Naive thymus-derived CD4-positive, alpha-beta T cell (primary cell): ENCODE data around the gene PEX11A. TPM values are rescaled to one million over a fixed set of nuclear protein-coding genes. Genes with fewer than 3 reads are reported as not detected.

ENCODE experiments used
- ATAC-seq: fragments of 150-1000 bp; cut with Tn5 transposase; 2 replicates; pipeline ENCODE4 v1.10.0; 2021; ENCODE audit warnings: mild to moderate bottlenecking, moderate library complexity
- CTCF ChIA-PET: fragments of 350-600 bp; sonication (Branson Sonifier 250); formaldehyde crosslinking; loops from one replicate; lab custom pipeline; 2021; ENCODE audit warnings: antibody characterized with exemption; lab: Charles Lee
- POLR2A ChIA-PET: fragments of 350-600 bp; sonication (Branson Sonifier 250); formaldehyde crosslinking; loops from one replicate; lab custom pipeline; 2021; ENCODE audit warnings: antibody characterized with exemption, inconsistent platforms; lab: Charles Lee
- DNase-seq, 9 donors: peaks; one replicate each; pipeline versions ENCODE4 v3.0.0 to v3.0.0-alpha.2; 2020 to 2022; ENCODE audit warnings: mixed read lengths in 1 of 9
- H3K27ac ChIP-seq: one replicate; pipeline ENCODE4 v1.7.0; 2013; ENCODE audit warnings: mild to moderate bottlenecking, low read depth, low read length, moderate library complexity
- H3K27me3 ChIP-seq, 2 donors: one replicate each; pipeline ENCODE4 v1.7.0; 2013; ENCODE audit warnings: low read length in 2 of 2, mild to moderate bottlenecking in 2 of 2, moderate library complexity in 2 of 2; ENCODE audit not compliant: control insufficient read depth in 2 of 2, insufficient read depth in 2 of 2
- H3K36me3 ChIP-seq, 3 experiments: 1 replicate in 2 of 3; 2 replicates in 1 of 3; pipeline ENCODE4 v1.7.0; 2013; ENCODE audit warnings: low read length in 3 of 3, mild to moderate bottlenecking in 3 of 3, moderate library complexity in 1 of 3; ENCODE audit not compliant: insufficient read depth in 3 of 3, control insufficient read depth in 2 of 3
- H3K4me1 ChIP-seq, 2 donors: one replicate each; pipeline ENCODE4 v1.7.0; 2013; ENCODE audit warnings: low read length in 2 of 2, mild to moderate bottlenecking in 2 of 2, moderate library complexity in 1 of 2; ENCODE audit not compliant: control insufficient read depth in 2 of 2, insufficient read depth in 2 of 2
- H3K4me3 ChIP-seq: 2 replicates; pipeline ENCODE4 v1.7.0; 2013; ENCODE audit warnings: mild to moderate bottlenecking, low read length
- H3K9me3 ChIP-seq, 3 experiments: 1 replicate in 2 of 3; 2 replicates in 1 of 3; pipeline ENCODE4 v1.7.0; 2013; ENCODE audit warnings: low read length in 3 of 3; ENCODE audit not compliant: control insufficient read depth in 2 of 3
- H3K27ac Mint-ChIP-seq, 9 donors: one replicate each; pipeline ENCODE4 v1.8.0; 2020 to 2022; ENCODE audit warnings: mixed read lengths in 9 of 9, mild to moderate bottlenecking in 8 of 9, moderate library complexity in 5 of 9, inconsistent platforms in 2 of 9
- H3K27me3 Mint-ChIP-seq, 5 donors: one replicate each; pipeline ENCODE4 v1.8.0; 2021 to 2022; ENCODE audit warnings: mixed read lengths in 5 of 5, mild to moderate bottlenecking in 1 of 5
- H3K36me3 Mint-ChIP-seq, 5 donors: one replicate each; pipeline ENCODE4 v1.8.0; 2020 to 2022; ENCODE audit warnings: mixed read lengths in 5 of 5, mild to moderate bottlenecking in 3 of 5, inconsistent platforms in 1 of 5
- H3K4me1 Mint-ChIP-seq, 7 donors: one replicate each; pipeline ENCODE4 v1.8.0; 2020 to 2022; ENCODE audit warnings: mixed read lengths in 7 of 7, mild to moderate bottlenecking in 3 of 7, inconsistent platforms in 1 of 7
- H3K4me3 Mint-ChIP-seq, 10 donors: one replicate each; pipeline ENCODE4 v1.8.0; 2020 to 2022; ENCODE audit warnings: mild to moderate bottlenecking in 10 of 10, mixed read lengths in 10 of 10, moderate library complexity in 6 of 10, inconsistent platforms in 2 of 10
- H3K9me3 Mint-ChIP-seq, 11 donors: one replicate each; pipeline ENCODE4 v1.8.0; 2020 to 2022; ENCODE audit warnings: mixed read lengths in 11 of 11, mild to moderate bottlenecking in 4 of 11, inconsistent platforms in 1 of 11, moderate library complexity in 1 of 11
- intact Hi-C, 2 donors: fragments of 100-400 bp; cut with micrococcal nuclease; formaldehyde crosslinking; loops; one replicate each; pipeline ENCODE4 v1.15.1; 2023
- polyA plus RNA-seq, 2 donors: library from polyadenylated mRNA; unstranded; fragments of 300-500 nt; fragmentation: Illumina TruSeq; gene quantifications; one replicate each; pipeline ENCODE4 v1.2.3, GENCODE V29; 2021
- total RNA-seq, 6 experiments: library from RNA in 5 of 6; stranded (reverse) in 5 of 6; gene quantifications; 1 replicate in 5 of 6; 2 replicates in 1 of 6; pipeline ENCODE4 v1.2.3 and lab custom pipeline; 2021 to 2026

PEX11A gene
- total and polyA plus RNA-seq, 7 experiments from 2014 or later, result 0.92 to 4.6 (median 2.0) TPM

GRCh38 chr15:89679212-89679611, 11.3 kb downstream of the PEX11A start, which contains the start of gene PLIN1:
Gene PLIN1, minus strand, starts transcription at chr15:89679367. Its CDS starts 1,878 bp downstream, at chr15:89677489.
- peaks cover 0 to 25% (median 17%) of the 10 kb centered on the region in 5 donors for H3K36me3 Mint-ChIP-seq
- ChIA-PET POLR2A (no interaction called here), CTCF (no interaction called here)

GRCh38 chr15:89677381-89677780, 13.2 kb downstream of the PEX11A start:
- intact Hi-C loops, result no loop called here
- ATAC-seq (no peak), DNase-seq (no peak)
- Histone ChIP-seq H3K4me3 (no peak overlapping the region), H3K4me1 (no peaks in the 10 kb centered on the region), H3K27me3 (no peaks in the 10 kb centered on the region), H3K36me3 (no peaks in the 10 kb centered on the region), H3K27ac (no peak overlapping the region), H3K9me3 (no peaks in the 10 kb centered on the region)
- no peak overlapping the region for H3K4me3 Mint-ChIP-seq
- H3K27me3 Mint-ChIP-seq, result peaks cover 0 to 4% (median 0%) of the 10 kb centered on the region in 5 donors
- ChIA-PET CTCF (no interaction called here), POLR2A (no interaction called here)
- H3K36me3 Mint-ChIP-seq, result peaks cover 0 to 9% (median 0%) of the 10 kb centered on the region in 5 donors
- peaks cover 0 to 4% (median 0%) of the 10 kb centered on the region in 7 donors for H3K4me1 Mint-ChIP-seq
- no peaks in the 10 kb centered on the region for H3K9me3 Mint-ChIP-seq
- no peak overlapping the region for H3K27ac Mint-ChIP-seq

More at GRCh38 chr15:89679212-89679611, 11.3 kb downstream of the PEX11A start, which contains the start of gene PLIN1:
- Mint-ChIP-seq H3K27me3 (peaks cover 0 to 4% (median 0%) of the 10 kb centered on the region in 5 donors), H3K4me1 (no peaks in the 10 kb centered on the region), H3K4me3 (no peak within 1 kb of the TSS), H3K9me3 (no peaks in the 10 kb centered on the region), H3K27ac (no peak within 1 kb of the TSS)
- Histone ChIP-seq H3K9me3 (no peaks in the 10 kb centered on the region), H3K4me3 (no peak within 1 kb of the TSS), H3K27me3 (no peaks in the 10 kb centered on the region), H3K4me1 (no peaks in the 10 kb centered on the region), H3K27ac (no peak within 1 kb of the TSS), H3K36me3 (peaks cover 0 to 4% (median 0%) of the 10 kb centered on the region in 3 experiments)
- DNase-seq (no peak), ATAC-seq (no peak)
- intact Hi-C loops, result no loop called here

GRCh38 chr15:89675606-89676005, 14.9 kb downstream of the PEX11A start:
- H3K4me3 ChIP-seq, result no peak overlapping the region
- no peaks in the 10 kb centered on the region for H3K27me3 ChIP-seq
- no peaks in the 10 kb centered on the region for H3K9me3 Mint-ChIP-seq
- H3K4me1 ChIP-seq, result no peaks in the 10 kb centered on the region
- no peaks in the 10 kb centered on the region for H3K9me3 ChIP-seq
- CTCF ChIA-PET, result no interaction called here
- no peaks in the 10 kb centered on the region for H3K36me3 ChIP-seq
- H3K27me3 Mint-ChIP-seq, result peaks cover 0 to 2% (median 0%) of the 10 kb centered on the region in 5 donors
- peaks cover 0 to 5% (median 0%) of the 10 kb centered on the region in 7 donors for H3K4me1 Mint-ChIP-seq
- H3K27ac Mint-ChIP-seq, result no peak overlapping the region
- ATAC-seq, result no peak
- H3K4me3 Mint-ChIP-seq, result no peak overlapping the region
- POLR2A ChIA-PET, result no interaction called here
- intact Hi-C loops, result no loop called here
- H3K36me3 Mint-ChIP-seq, result peaks cover 0 to 6% (median 0%) of the 10 kb centered on the region in 5 donors
- DNase-seq, result no peak
- H3K27ac ChIP-seq, result no peak overlapping the region

GRCh38 chr15:89674526-89674925, 16.0 kb downstream of the PEX11A start:
- DNase-seq, result no peak
- Histone ChIP-seq H3K4me1 (no peaks in the 10 kb centered on the region), H3K4me3 (no peak overlapping the region), H3K9me3 (no peaks in the 10 kb centered on the region), H3K36me3 (no peaks in the 10 kb centered on the region), H3K27ac (no peak overlapping the region), H3K27me3 (no peaks in the 10 kb centered on the region)
- peaks cover 0 to 8% (median 0%) of the 10 kb centered on the region in 7 donors for H3K4me1 Mint-ChIP-seq
- H3K9me3 Mint-ChIP-seq, result no peaks in the 10 kb centered on the region
- peaks cover 0 to 2% (median 0%) of the 10 kb centered on the region in 5 donors for H3K27me3 Mint-ChIP-seq
- H3K36me3 Mint-ChIP-seq, result no peaks in the 10 kb centered on the region
- no peak overlapping the region for H3K4me3 Mint-ChIP-seq
- CTCF ChIA-PET, result no interaction called here
- intact Hi-C loops, result no loop called here
- POLR2A ChIA-PET, result no interaction called here
- no peak for ATAC-seq
- H3K27ac Mint-ChIP-seq, result no peak overlapping the region

- H3K27me3 ChIP-seq, result no peaks in the 10 kb centered on the region
- no peaks in the 10 kb centered on the region for H3K4me1 ChIP-seq
- Mint-ChIP-seq H3K9me3 (no peaks in the 10 kb centered on the region), H3K4me1 (peaks cover 0 to 8% (median 0%) of the 10 kb centered on the region in 7 donors), H3K27me3 (peaks cover 0 to 6% (median 4%) of the 10 kb centered on the region in 5 donors), H3K36me3 (peaks cover 0 to under 1% (median 0%) of the 10 kb centered on the region in 5 donors), H3K27ac (no peak overlapping the region), H3K4me3 (no peak overlapping the region)
- ATAC-seq (peak; percentile 44), DNase-seq (no peak)
- POLR2A ChIA-PET, result no interaction called here
- CTCF ChIA-PET, result no interaction called here
- H3K36me3 ChIP-seq, result no peaks in the 10 kb centered on the region
- no peaks in the 10 kb centered on the region for H3K9me3 ChIP-seq
- H3K4me3 ChIP-seq, result no peak overlapping the region
- intact Hi-C loops, result no loop called here
- no peak overlapping the region for H3K27ac ChIP-seq
Measured at GRCh38 chr15:89673165-89673512, 17.4 kb downstream of the PEX11A start.

GRCh38 chr15:89672221-89673164, 18.1 kb downstream of the PEX11A start:
- Mint-ChIP-seq H3K27me3 (peaks cover 0 to 10% (median 8%) of the 10 kb centered on the region in 5 donors), H3K27ac (no peak overlapping the region), H3K9me3 (no peaks in the 10 kb centered on the region), H3K4me3 (no peak overlapping the region), H3K36me3 (peaks cover 0 to 4% (median 0%) of the 10 kb centered on the region in 5 donors), H3K4me1 (peaks cover 0 to 8% (median 0%) of the 10 kb centered on the region in 7 donors)
- Histone ChIP-seq H3K4me3 (no peak overlapping the region), H3K4me1 (no peaks in the 10 kb centered on the region), H3K27me3 (no peaks in the 10 kb centered on the region), H3K36me3 (no peaks in the 10 kb centered on the region), H3K9me3 (no peaks in the 10 kb centered on the region), H3K27ac (no peak overlapping the region)
- CTCF ChIA-PET, result no interaction called here
- POLR2A ChIA-PET, result no interaction called here
- no peak for DNase-seq
- no peak for ATAC-seq
- intact Hi-C loops, result no loop called here
